Tibial nerve (tissue), 4 donors: Measurements from ENCODE around the gene SLC19A2. TPM values are rescaled to one million over a fixed set of nuclear protein-coding genes. Genes with fewer than 3 reads are reported as not detected.
"Not testable (repeated sequence)": the region's sequence is repeated elsewhere in the genome, so short reads cannot be mapped to it uniquely, and the experiment has no call there.

Experiments used
- DNase-seq, 2 donors: peaks; one replicate each; pipeline ENCODE4 v3.0.0-alpha.2; 2019; ENCODE audit warnings: low spot score in 2 of 2
- H3K27ac ChIP-seq, 4 donors: fragments of 200-600 bp; sonication (generic) in 3 of 4; one replicate each; pipeline ENCODE4 v1.5.1; 2017 to 2019; ENCODE audit warnings: mild to moderate bottlenecking in 1 of 4
- H3K27me3 ChIP-seq, 2 donors: fragments of 200-600 bp; sonication (generic) in 1 of 2; one replicate each; pipeline versions ENCODE4 v1.5.1 to v1.6.0; 2017 to 2019
- H3K36me3 ChIP-seq, 3 donors: fragments of 200-600 bp; sonication (generic); one replicate each; pipeline ENCODE4 v1.5.1; 2018 to 2019
- H3K4me1 ChIP-seq, 4 donors: fragments of 200-600 bp; sonication (generic) in 3 of 4; one replicate each; pipeline ENCODE4 v1.5.1; 2017 to 2019
- H3K4me3 ChIP-seq, 4 donors: fragments of 200-600 bp; sonication (generic) in 3 of 4; one replicate each; pipeline ENCODE4 v1.5.1; 2017 to 2019; ENCODE audit warnings: mild to moderate bottlenecking in 1 of 4, moderate library complexity in 1 of 4
- H3K9me3 ChIP-seq, 4 donors: fragments of 200-600 bp; sonication (generic) in 3 of 4; one replicate each; pipeline ENCODE4 v1.5.1; 2017 to 2019
- EP300 ChIP-seq, 2 donors: sonication (generic); formaldehyde crosslinking; IDR thresholded peaks; one replicate each; pipeline ENCODE4 v1.6.1; 2017; ENCODE audit warnings: antibody characterized with exemption in 2 of 2, mild to moderate bottlenecking in 1 of 2
- POLR2A ChIP-seq, 2 donors: fragments of 450-650 bp; IDR thresholded peaks; one replicate each; pipeline ENCODE4 v1.6.1; 2017; ENCODE audit warnings: antibody characterized with exemption in 2 of 2, mild to moderate bottlenecking in 2 of 2, moderate library complexity in 2 of 2
- WGBS, 2 donors: methylation state at CpG; one replicate each; pipeline ENCODE4 v1.1.5; 2018; 5-methylcytosine and 5-hydroxymethylcytosine counted together
- total RNA-seq, 4 donors: library from RNA; depleted of rRNA; stranded (reverse); fragments of >200 nt; gene quantifications; one replicate each; pipeline ENCODE4 v1.1.0, GENCODE V29; 2016
- TF ChIP-seq, protein P1 (sequence below), 5 experiments: fragments of 200-600 bp in 3 of 5; fragments of 450-650 bp in 2 of 5; sonication (generic) in 3 of 5; IDR thresholded peaks; one replicate each; pipeline ENCODE4 v1.5.1; 2016 to 2019; ENCODE audit warnings: antibody characterized with exemption in 5 of 5, mild to moderate bottlenecking in 3 of 5, moderate library complexity in 2 of 5

Gene SLC19A2, protein sequence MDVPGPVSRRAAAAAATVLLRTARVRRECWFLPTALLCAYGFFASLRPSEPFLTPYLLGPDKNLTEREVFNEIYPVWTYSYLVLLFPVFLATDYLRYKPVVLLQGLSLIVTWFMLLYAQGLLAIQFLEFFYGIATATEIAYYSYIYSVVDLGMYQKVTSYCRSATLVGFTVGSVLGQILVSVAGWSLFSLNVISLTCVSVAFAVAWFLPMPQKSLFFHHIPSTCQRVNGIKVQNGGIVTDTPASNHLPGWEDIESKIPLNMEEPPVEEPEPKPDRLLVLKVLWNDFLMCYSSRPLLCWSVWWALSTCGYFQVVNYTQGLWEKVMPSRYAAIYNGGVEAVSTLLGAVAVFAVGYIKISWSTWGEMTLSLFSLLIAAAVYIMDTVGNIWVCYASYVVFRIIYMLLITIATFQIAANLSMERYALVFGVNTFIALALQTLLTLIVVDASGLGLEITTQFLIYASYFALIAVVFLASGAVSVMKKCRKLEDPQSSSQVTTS
- total RNA-seq, result 10 to 100 TPM; 25.1 to 51.6 (median 35.6) TPM

- TF ChIP-seq POLR2A (IDR thresholded peaks at IDR 0.05) (peak; percentile 88 to 97), EP300 (IDR thresholded peaks at IDR 0.05) (peak; percentile 99)
- TF ChIP-seq, protein P1, sequence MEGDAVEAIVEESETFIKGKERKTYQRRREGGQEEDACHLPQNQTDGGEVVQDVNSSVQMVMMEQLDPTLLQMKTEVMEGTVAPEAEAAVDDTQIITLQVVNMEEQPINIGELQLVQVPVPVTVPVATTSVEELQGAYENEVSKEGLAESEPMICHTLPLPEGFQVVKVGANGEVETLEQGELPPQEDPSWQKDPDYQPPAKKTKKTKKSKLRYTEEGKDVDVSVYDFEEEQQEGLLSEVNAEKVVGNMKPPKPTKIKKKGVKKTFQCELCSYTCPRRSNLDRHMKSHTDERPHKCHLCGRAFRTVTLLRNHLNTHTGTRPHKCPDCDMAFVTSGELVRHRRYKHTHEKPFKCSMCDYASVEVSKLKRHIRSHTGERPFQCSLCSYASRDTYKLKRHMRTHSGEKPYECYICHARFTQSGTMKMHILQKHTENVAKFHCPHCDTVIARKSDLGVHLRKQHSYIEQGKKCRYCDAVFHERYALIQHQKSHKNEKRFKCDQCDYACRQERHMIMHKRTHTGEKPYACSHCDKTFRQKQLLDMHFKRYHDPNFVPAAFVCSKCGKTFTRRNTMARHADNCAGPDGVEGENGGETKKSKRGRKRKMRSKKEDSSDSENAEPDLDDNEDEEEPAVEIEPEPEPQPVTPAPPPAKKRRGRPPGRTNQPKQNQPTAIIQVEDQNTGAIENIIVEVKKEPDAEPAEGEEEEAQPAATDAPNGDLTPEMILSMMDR (IDR thresholded peaks at IDR 0.05), result peak; percentile 23 to 79 (median 59)
- H3K4me1 ChIP-seq, result peaks cover 0 to 46% (median 16%) of the 10 kb centered on the region in 4 donors
- H3K27me3 ChIP-seq, result no peaks in the 10 kb centered on the region
- peak within 1 kb of the TSS; percentile 73 to 99 (median 88) for H3K4me3 ChIP-seq
- DNase-seq, result peak; percentile 99 to 100
- H3K36me3 ChIP-seq, result no peaks in the 10 kb centered on the region
- WGBS, 2 donors, result 0 to 1% methylated on average over 41 to 58 of the region's 85 CpGs
- peak within 1 kb of the TSS; percentile 97 to 100 (median 98) for H3K27ac ChIP-seq
- H3K9me3 ChIP-seq, result no peaks in the 10 kb centered on the region
These were observed at the start of gene SLC19A2 for GRCh38 chr1:169485431-169486280. TSS of gene SLC19A2 (minus strand) at chr1:169485944. CDS start at chr1:169485766, 178 bp downstream.

GRCh38 chr1:169534653-169535052, 48.9 kb upstream of the SLC19A2 start:
- peaks cover 0 to 5% (median 1%) of the 10 kb centered on the region in 4 donors for H3K9me3 ChIP-seq
- no peak for TF ChIP-seq POLR2A (IDR thresholded peaks at IDR 0.05)
- TF ChIP-seq EP300 (IDR thresholded peaks at IDR 0.05), result no peak
- TF ChIP-seq, protein P1 (IDR thresholded peaks at IDR 0.05), result no peak
- WGBS, 2 donors, result 85 to 87% methylated on average over 2 of the region's 2 CpGs
- H3K4me3 ChIP-seq, result no peak overlapping the region
- no peak for DNase-seq
- no peaks in the 10 kb centered on the region for H3K4me1 ChIP-seq
- H3K27me3 ChIP-seq, result no peaks in the 10 kb centered on the region
- no peaks in the 10 kb centered on the region for H3K36me3 ChIP-seq
- H3K27ac ChIP-seq, result no peak overlapping the region

DNA sequence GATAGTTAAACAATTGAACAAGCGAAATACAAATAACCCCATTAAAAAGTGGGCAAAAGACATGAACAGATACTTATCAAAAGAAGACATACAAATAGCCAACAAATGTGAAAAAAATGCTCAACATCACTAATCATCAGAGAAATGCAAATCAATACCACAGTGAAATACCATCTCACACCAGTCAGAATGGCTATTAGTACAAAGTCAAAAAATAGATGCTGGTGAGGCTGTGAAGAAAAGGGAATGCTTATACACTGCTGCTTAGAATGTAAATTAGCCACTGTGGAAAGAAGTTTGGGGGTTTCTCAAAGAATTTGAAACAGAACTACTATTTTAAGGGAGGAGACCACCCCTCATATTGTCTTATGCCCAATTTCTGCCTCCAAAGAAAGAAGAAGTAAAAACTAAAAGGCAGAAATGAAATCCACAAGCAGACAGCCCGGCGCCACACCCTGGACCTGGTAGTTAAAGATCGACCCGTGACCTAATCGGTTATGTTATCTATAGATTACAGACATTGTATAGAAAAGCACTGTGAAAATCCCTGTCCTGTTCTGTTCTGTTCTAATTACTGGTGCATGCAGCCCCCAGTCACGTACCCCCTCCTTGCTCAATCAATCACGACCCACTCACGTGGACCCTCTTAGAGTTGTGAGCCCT, 47.9 kb upstream of the SLC19A2 start:
- 89% methylated on average over 9 of the region's 9 CpGs for WGBS, 2 donors
- not testable (repeated sequence) for H3K4me3 ChIP-seq, H3K4me1 ChIP-seq, H3K36me3 ChIP-seq, H3K27me3 ChIP-seq, H3K27ac ChIP-seq, DNase-seq, H3K9me3 ChIP-seq

- Histone ChIP-seq H3K36me3 (no peaks in the 10 kb centered on the region), H3K27ac (no peak overlapping the region), H3K4me1 (no peaks in the 10 kb centered on the region), H3K9me3 (peaks cover 0 to 5% (median 1%) of the 10 kb centered on the region in 4 donors), H3K27me3 (no peaks in the 10 kb centered on the region), H3K4me3 (no peak overlapping the region)
- no peak for DNase-seq
- TF ChIP-seq EP300 (IDR thresholded peaks at IDR 0.05), result no peak
- TF ChIP-seq, protein P1 (IDR thresholded peaks at IDR 0.05), result no peak
- TF ChIP-seq POLR2A (IDR thresholded peaks at IDR 0.05), result no peak
- WGBS, 2 donors, result 75 to 97% methylated on average over 3 of the region's 3 CpGs
These were observed 44.7 kb upstream of the SLC19A2 start for GRCh38 chr1:169530448-169530847.

DNA sequence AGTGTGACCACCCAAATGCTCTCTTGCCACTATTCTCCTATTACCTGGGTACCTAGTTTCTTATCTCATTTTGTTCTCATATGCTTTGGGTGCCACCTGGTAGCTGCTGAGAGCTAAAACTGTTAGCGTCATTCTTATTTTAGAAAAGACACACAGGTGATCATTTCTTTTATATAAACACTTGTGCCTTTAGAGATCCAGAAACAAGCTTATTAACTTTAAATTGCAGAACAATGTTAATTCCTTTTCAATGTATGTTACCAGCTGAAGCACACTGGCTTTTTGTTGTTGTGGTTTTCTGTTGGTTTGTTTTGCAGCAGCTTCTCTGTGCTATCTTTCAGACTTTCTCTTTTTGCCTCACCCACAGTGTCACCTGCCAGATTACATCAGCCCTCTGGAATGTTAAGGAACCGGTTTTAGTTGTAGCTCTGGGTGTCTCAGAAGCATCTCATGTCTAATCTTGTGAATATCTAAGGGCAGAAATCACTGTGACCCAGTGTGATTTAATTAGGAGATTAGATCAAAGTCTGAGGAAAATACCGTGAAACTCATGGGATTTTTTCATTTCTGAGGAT, 43.4 kb upstream of the SLC19A2 start:
- Histone ChIP-seq H3K9me3 (peaks cover 0 to 5% (median 1%) of the 10 kb centered on the region in 4 donors), H3K27me3 (no peaks in the 10 kb centered on the region), H3K27ac (no peak overlapping the region), H3K36me3 (no peaks in the 10 kb centered on the region), H3K4me1 (no peaks in the 10 kb centered on the region), H3K4me3 (no peak overlapping the region)
- no peak for DNase-seq
- TF ChIP-seq EP300 (IDR thresholded peaks at IDR 0.05), result no peak
- TF ChIP-seq POLR2A (IDR thresholded peaks at IDR 0.05), result no peak
- TF ChIP-seq, protein P1 (IDR thresholded peaks at IDR 0.05), result no peak
- WGBS, 2 donors, result 37 to 48% methylated on average over 3 of the region's 3 CpGs
